MG63 (cell line): ENCODE measurements around the gene C10orf143. TPM values are rescaled to one million over a fixed set of nuclear protein-coding genes. Genes with fewer than 3 reads are reported as not detected.
A peak's percentile ranks its signal among the peaks of the same experiment; 100 is the strongest.

Experiments
- DNase-seq: peaks from one replicate; pipeline ENCODE4 v3.0.0-alpha.2; 2020
- H3K27me3 ChIP-seq: fragments of 250-450 bp; sonication (Bioruptor Pico); 2 replicates; pipeline ENCODE4 v1.5.1; 2020; ENCODE audit warnings: mild to moderate bottlenecking, moderate library complexity
- H3K36me3 ChIP-seq: fragments of 250-450 bp; sonication (Bioruptor Pico); 2 replicates; pipeline ENCODE4 v1.5.1; 2020; ENCODE audit warnings: mild to moderate bottlenecking, moderate library complexity
- H3K4me3 ChIP-seq: fragments of 250-450 bp; sonication (Bioruptor Pico); 2 replicates; pipeline ENCODE4 v1.5.1; 2020; ENCODE audit warnings: mild to moderate bottlenecking, moderate library complexity
- H3K9me3 ChIP-seq: fragments of 250-450 bp; sonication (Bioruptor Pico); 2 replicates; pipeline ENCODE4 v1.5.1; 2020; ENCODE audit warnings: mild to moderate bottlenecking, moderate library complexity
- total RNA-seq: library from RNA; depleted of rRNA; stranded (reverse); fragments of >200 nt; shearing (Covaris generic); gene quantifications from 2 replicates; pipeline ENCODE4 v1.2.3, GENCODE V29; 2014; ENCODE audit warnings: low replicate concordance

The C10orf143 gene
- total RNA-seq, 1 experiment from 2014 or later = 3.6 TPM

DNA sequence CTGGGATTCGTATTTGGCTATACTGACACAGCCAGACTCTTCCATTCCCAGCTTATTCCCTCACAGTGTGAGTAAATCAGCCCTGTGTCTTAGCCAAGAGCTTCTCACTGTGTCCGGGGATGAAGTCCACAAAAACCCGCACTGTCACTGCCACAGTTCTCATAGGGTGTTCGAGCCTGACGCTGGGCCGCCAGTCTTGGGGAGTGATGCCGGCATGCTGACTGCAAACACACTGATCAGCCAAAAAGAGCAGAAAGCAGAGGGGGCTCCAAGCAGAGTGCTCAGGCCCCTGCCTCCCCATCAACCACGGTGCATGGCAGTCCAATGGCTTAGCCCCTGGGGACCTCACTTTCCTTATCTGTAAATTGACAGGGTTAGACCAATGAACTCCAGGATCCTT, 36.7 kb downstream of the C10orf143 start:
- Histone ChIP-seq H3K4me3 (no peak overlapping the region), H3K27me3 (no peaks in the 10 kb centered on the region), H3K36me3 (no peaks in the 10 kb centered on the region), H3K9me3 (peaks cover 2% of the 10 kb centered on the region; the same call in 1 of the 2 replicates)
- no peak for DNase-seq

DNA sequence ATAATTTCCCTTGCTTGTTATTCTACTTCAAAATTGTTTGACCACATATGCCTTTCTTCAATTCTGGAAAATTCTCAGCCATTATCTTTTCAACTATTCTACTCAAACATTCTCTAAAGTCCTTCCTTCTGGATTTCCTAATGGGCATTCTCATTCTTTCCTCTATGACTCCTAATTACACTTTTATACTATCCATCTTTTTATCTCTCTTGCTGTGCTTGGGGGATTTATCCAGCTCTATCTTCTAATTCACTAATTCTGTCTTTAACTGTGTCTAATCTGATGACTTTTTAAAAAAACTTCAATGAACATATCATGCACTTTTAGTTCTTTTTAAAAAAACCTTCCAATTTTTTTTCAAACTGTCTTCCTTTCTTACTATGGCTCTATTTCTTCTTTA, 38.4 kb downstream of the C10orf143 start:
- no peaks in the 10 kb centered on the region for H3K27me3 ChIP-seq
- H3K36me3 ChIP-seq = no peaks in the 10 kb centered on the region
- H3K9me3 ChIP-seq = peaks cover 2% of the 10 kb centered on the region; the same call in 1 of the 2 replicates
- DNase-seq = no peak
- H3K4me3 ChIP-seq = no peak overlapping the region

DNA sequence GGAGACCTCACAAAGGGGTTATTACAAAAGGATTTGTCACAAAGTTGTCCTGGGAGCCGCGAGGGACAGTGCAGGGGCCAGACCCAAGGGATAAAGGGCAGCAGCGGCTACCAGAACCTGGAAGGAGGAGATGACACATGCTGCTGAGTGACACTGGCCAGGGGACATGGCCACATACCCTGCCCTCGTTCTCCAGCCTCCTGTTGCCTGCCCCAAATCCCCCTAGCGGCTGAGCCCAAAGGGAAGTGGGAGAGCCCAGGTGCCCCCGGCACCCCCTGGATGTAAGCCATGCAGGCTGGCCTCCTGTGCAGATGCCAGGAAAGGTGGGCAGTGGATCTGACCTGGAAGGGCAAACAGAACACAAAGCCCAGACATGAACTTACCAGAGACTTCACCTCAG, 42.7 kb downstream of the C10orf143 start:
- no peak for DNase-seq
- Histone ChIP-seq H3K36me3 (no peaks in the 10 kb centered on the region), H3K9me3 (peaks cover 2% of the 10 kb centered on the region; the same call in 1 of the 2 replicates), H3K27me3 (no peaks in the 10 kb centered on the region), H3K4me3 (no peak overlapping the region)

DNA sequence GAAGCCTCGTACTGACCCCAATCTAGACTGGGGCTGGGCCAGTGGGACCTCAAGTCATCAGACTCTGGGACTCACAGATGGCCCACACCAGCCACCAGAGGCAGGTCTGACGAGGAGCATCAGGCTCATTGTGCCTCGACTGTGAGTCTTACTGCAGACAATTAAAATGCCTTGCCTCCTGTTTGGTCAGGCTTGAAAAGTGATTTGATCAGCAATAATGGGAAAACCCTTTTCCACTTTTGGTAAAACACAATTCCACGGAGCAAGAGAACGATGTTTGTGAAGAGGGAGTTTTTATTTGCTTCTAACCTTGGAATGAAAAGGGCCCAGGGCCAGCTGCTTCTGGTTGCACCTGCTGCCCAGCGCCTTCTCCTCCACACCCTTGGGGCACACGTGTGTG, 43.9 kb downstream of the C10orf143 start:
- no peak overlapping the region for H3K4me3 ChIP-seq
- H3K27me3 ChIP-seq = no peaks in the 10 kb centered on the region
- no peak for DNase-seq
- no peaks in the 10 kb centered on the region for H3K36me3 ChIP-seq
- no peaks in the 10 kb centered on the region for H3K9me3 ChIP-seq

DNA sequence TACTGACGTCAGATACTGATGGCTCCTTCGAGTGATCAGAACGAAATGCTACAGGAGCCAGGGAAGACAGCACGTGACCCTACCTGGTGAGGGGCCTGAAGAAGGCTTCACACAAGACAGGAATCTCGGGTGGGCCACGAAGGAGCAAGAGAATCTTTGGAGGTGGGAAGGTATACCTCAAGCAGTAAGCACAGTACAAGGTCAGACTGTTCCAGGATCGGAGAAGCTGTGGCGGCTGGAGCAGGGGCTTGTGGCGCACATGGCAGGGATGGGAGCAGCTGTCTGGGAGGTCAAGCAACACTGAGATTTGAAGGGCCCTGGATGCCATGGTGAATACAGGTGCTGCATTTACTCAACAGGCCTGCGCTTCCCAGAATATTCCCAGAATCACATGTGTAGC, 45.4 kb downstream of the C10orf143 start:
- H3K36me3 ChIP-seq = no peaks in the 10 kb centered on the region
- H3K9me3 ChIP-seq = no peaks in the 10 kb centered on the region
- no peak for DNase-seq
- H3K4me3 ChIP-seq = no peak overlapping the region
- H3K27me3 ChIP-seq = no peaks in the 10 kb centered on the region

DNA sequence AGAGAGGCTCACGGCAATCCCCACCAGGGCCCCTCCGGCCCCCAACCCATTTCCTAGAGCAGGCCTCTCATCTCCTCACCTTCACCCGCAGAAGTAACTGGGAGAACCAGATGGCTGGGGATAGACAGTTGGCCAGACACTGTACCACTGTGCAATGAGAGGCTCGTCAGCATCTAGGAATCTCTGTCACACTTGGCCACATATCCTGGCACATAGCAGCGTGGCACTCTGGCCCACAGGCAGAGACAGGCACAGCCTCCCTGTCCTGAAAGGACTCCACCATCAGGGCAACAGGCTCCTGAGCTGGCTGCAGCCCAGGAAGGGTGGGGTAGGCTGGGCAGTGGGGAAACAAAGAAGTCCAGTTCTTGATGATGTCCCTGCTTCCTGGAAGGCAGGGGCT, 45.8 kb downstream of the C10orf143 start:
- no peak overlapping the region for H3K4me3 ChIP-seq
- H3K36me3 ChIP-seq = no peaks in the 10 kb centered on the region
- no peak for DNase-seq
- H3K9me3 ChIP-seq = no peaks in the 10 kb centered on the region
- no peaks in the 10 kb centered on the region for H3K27me3 ChIP-seq

DNA sequence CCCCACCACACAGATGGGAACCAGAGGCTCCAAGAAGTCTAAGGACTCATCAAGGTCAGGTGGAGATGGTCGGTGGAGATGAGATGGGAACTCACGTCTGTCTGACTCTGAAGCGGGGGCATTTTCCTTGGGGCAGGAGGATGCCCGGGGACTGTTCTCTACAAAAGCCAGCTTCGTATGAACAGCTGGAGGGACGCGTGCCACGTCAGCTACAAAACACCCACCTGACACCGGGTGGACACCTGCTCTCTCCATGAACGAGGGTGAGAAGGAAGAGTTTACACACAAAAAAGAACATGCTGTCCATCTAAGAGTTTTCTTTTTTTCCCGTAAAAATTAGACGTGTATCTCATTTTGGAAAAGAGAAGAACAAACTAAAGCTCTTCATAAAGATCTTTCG, 47.7 kb downstream of the C10orf143 start:
- no peak for DNase-seq
- no peak overlapping the region for H3K4me3 ChIP-seq
- no peaks in the 10 kb centered on the region for H3K27me3 ChIP-seq
- no peaks in the 10 kb centered on the region for H3K9me3 ChIP-seq
- H3K36me3 ChIP-seq = no peaks in the 10 kb centered on the region

DNA sequence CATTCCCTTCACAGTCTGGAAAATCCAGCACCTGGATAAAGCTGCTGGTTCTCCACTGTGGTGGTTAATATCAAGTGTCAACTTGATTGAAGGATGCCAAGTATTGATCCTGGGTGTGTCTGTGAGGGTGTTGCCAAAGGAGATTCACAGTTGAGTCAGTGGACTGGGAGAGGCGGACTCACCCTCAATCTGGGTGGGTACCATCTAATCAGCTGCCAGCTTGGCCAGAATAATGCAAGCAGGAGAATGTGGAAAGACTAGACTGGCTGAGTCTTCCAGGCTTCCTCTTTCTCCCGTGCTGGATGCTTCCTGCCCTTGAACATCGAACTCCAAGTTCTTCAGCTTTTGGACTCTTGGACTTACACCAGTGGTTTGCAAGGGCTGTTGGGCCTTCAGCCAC, 48.4 kb downstream of the C10orf143 start:
- H3K27me3 ChIP-seq = no peaks in the 10 kb centered on the region
- H3K9me3 ChIP-seq = no peaks in the 10 kb centered on the region
- DNase-seq = peak; percentile 66
- H3K4me3 ChIP-seq = no peak overlapping the region
- no peaks in the 10 kb centered on the region for H3K36me3 ChIP-seq

DNA sequence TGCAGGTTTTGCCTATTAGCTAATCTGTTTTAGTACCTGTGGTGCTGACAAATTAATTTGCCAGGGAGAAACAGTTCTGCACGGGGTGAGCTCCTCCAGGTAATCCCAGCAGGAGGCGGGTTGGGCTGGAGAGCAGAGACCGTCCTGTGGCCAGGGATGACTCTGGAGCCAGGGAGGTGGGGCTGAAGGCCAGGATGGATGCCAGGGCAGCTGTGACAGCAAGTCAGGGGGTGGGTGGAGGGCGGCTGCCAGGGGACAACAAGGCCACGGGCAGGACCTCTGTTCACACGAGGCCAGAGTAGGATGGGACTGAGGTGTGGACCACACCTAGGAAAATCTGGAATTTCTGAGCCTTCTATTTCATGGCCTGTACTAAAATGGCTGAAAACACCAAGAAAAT, 48.9 kb downstream of the C10orf143 start:
- Histone ChIP-seq H3K4me3 (no peak overlapping the region), H3K36me3 (no peaks in the 10 kb centered on the region), H3K9me3 (no peaks in the 10 kb centered on the region), H3K27me3 (no peaks in the 10 kb centered on the region)
- DNase-seq = no peak

DNA sequence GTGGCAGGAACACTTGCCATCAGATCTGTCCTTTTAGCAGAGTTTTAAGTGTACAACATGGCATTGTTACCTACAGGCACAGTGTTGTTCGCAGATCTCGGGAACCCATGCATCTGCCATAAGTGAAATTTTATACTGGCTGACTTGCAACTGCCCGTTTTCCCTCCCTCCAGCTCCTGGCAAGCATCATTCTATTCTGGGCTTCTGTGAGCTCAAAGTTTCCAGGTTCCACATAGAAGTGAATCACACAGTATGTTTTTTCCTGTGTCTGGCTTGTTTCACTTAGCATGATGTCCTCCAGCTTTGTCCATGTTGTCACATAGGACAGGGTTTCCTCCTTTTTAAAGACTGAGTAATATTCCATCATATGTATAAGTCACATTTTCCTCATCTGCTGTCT, 56.6 kb downstream of the C10orf143 start:
- no peak for DNase-seq
- peaks cover 5% of the 10 kb centered on the region for H3K9me3 ChIP-seq
- no peaks in the 10 kb centered on the region for H3K27me3 ChIP-seq
- no peak overlapping the region for H3K4me3 ChIP-seq
- no peaks in the 10 kb centered on the region for H3K36me3 ChIP-seq

DNA sequence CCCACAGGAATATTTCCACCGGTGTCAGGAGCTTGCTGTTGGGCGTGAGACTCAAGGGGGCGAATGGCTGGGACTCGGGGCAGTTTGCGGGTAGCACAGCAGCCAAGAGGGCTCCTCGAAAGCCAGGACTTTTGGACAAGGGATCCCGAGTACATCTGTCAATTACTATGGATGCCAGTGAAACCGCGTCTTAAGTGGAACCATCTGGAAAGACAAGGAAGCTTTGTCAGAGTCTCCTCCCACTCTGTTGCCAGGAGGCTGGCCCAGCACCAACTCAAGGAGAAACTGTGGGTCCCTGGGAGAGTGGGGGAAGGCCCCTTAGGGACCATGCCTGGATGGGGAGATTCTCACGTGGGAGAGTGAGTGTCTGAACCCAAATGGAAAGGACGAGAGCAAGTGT, 57.1 kb downstream of the C10orf143 start:
- no peak overlapping the region for H3K4me3 ChIP-seq
- no peaks in the 10 kb centered on the region for H3K27me3 ChIP-seq
- no peaks in the 10 kb centered on the region for H3K36me3 ChIP-seq
- peaks cover 5% of the 10 kb centered on the region for H3K9me3 ChIP-seq
- no peak for DNase-seq

DNA sequence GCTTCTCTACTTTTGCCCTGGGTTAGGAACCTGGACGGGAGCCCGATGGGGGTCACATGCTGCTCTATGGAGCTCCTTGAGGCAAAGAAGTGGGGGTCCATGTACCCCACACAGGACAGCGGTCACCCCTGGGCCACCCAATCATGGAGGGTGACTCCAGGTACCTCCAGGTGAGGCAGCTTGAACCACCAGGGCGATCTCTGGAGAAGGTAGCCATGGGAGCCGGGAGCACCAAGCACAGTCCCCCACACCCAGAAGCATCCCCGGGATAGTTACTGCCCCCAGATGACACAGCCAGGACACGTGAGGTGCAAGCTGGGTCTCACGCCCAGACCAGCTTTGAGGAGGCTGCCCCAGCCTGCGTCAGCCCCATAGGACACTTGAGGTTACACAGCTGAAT, 58.4 kb downstream of the C10orf143 start:
- peaks cover 5% of the 10 kb centered on the region for H3K9me3 ChIP-seq
- H3K27me3 ChIP-seq = no peaks in the 10 kb centered on the region
- no peak for DNase-seq

DNA sequence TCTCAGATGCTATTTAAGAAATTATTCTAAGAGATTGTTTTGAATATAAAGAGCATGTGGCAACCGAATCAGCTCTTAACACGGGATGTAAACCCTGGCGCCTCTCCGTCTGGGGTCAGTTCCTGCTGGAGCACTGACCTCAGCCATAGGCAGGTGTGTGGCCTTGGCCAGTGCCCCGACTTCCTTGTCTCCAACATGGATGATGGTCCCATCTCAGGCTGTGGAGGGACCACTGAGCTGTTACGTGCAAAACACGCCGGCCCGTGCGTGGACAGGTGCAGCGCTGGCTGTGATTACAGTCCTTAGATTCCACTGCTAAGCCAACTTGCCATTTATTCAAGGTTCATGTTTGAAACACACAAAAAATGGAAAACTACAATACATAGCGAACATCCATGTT, 59.9 kb downstream of the C10orf143 start:
- Histone ChIP-seq H3K9me3 (peaks cover 5% of the 10 kb centered on the region), H3K36me3 (no peaks in the 10 kb centered on the region), H3K27me3 (no peaks in the 10 kb centered on the region), H3K4me3 (no peak overlapping the region)
- no peak for DNase-seq

More for the DNA sequence above, 58.4 kb downstream of the C10orf143 start:
- Histone ChIP-seq H3K4me3 (no peak overlapping the region), H3K36me3 (no peaks in the 10 kb centered on the region)

DNA sequence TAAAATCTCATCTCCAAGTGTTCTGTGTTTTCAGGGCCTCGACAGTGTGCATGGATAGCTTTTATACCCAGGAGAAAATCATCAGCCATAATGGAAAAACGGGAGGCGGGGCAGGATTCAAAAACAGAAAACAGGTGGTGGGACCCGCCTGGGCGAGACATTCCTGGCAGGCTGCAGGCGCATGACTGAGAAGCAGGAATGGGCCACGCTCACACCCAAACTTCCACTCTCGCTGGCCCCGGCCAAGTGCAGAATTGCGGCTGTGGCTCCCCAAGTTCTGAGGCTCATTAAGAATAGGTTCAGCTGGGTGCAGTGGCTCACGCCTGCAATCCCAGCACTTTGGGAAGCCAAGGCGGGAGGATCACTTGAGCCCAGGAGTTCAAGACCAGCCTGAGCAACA, 60.6 kb downstream of the C10orf143 start:
- Histone ChIP-seq H3K9me3 (peaks cover 5% of the 10 kb centered on the region), H3K36me3 (no peaks in the 10 kb centered on the region), H3K27me3 (no peaks in the 10 kb centered on the region), H3K4me3 (no peak overlapping the region)
- DNase-seq = no peak

DNA sequence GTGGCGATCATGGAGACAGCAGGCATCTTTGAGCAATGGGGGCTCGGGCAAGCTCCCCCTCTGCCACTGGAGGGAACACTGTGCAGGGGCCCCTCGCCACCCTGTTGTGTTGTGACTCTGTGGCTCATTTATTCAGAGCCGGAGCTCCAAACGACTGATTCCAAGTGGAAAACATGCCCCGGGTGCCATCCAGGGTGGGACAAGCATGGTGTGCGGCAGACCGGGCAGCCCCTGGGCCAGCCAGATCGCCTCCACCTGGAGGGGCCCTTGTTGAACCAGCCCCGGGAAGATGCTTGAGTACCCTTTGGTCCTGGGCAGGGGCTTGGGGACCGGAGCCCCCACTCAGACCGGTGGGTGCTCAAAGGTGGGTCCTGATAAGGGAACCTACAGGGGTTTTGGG, 61.4 kb downstream of the C10orf143 start:
- Histone ChIP-seq H3K9me3 (peaks cover 2% of the 10 kb centered on the region), H3K36me3 (no peaks in the 10 kb centered on the region), H3K27me3 (no peaks in the 10 kb centered on the region), H3K4me3 (no peak overlapping the region)
- DNase-seq = no peak

DNA sequence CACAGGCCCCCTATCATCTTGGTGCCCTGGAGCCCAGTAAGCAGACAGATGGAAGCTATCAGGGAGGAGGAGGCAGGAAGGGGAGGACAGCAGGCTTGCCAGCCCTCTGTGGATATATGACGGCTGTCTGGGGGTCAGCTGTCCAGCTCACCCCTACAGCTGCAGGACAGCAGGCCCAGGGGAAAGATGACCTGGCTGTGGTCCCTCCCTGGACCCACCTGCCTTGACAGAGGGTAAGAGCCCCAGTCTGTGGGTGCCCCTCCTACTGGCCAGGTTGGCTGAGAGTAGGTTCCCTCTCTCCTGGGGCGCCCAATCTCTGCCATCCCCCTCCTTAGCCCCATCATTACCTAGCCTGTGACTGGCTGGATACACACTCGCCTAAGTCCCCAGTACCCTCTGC, 62.5 kb downstream of the C10orf143 start:
- no peaks in the 10 kb centered on the region for H3K36me3 ChIP-seq
- no peaks in the 10 kb centered on the region for H3K9me3 ChIP-seq
- no peak overlapping the region for H3K4me3 ChIP-seq
- no peaks in the 10 kb centered on the region for H3K27me3 ChIP-seq
- no peak for DNase-seq

DNA sequence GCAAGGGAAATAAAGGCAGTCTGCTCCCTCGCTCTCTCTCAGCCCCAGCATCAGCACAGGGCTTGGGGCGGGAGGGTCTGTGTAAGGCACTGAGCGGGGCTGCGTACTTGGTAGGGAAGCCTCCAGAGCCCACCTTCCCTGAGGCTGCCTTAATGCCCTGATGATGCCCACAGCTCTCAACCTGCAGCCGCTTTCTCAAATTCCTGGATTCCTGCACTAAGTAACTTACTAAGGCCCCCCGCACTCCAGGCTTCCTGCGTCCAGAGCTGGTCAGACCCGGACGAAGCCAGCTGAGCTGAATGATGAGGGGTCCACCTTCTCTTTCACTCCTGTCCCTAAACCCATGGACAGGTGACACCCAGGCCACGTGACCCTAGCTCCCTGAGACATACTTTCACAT, 63.3 kb downstream of the C10orf143 start:
- H3K36me3 ChIP-seq = no peaks in the 10 kb centered on the region
- no peak for DNase-seq
- no peaks in the 10 kb centered on the region for H3K9me3 ChIP-seq
- no peaks in the 10 kb centered on the region for H3K27me3 ChIP-seq
- no peak overlapping the region for H3K4me3 ChIP-seq

DNA sequence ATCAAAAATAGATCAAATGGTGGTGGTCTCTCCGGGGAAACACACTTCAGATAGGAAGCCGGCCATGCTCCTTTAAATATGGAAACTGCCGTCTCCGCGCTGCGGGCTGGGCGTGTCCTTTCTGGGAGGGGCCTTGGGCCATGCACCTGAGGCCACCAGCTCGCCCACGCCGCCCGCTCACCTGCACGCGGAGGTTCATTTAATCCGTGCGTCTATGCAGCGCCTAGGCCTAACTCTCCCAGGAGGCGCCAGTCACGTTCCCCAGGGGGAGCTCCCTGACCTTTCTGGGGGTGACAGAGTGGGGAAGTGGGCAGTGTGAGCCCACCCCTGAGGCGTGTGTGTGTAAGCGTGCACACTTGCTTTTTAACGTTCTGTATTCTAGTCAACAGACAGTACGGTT, 64.0 kb downstream of the C10orf143 start:
- H3K9me3 ChIP-seq = no peaks in the 10 kb centered on the region
- no peaks in the 10 kb centered on the region for H3K27me3 ChIP-seq
- DNase-seq = no peak
- H3K4me3 ChIP-seq = no peak overlapping the region
- no peaks in the 10 kb centered on the region for H3K36me3 ChIP-seq

DNA sequence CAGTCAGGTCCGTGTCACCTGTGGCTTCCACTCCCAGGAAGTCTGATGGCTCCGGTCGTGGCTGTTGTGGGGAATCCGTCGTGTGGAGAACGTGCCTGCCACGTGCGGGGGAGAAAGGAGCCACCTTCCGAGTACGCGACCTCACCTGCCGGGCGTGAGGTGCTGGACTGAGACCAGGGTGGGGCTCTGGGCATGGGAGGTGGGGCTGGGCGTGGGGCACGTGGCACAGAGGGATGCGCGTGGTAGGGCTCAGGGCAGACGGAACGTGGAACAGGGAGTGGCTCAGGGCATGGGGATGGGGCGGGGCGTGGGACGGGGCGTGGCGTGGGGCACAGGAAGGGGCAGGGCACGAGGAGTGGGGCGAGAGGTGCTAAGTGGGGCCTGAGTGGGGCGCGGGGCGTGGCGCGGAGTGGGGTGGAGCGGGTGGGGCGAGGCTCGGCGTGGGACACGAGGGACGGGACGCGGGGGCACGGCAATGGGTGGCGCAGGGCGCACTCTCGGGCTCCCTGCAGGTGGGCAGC, 64.8 kb downstream of the C10orf143 start:
- Histone ChIP-seq H3K36me3 (no peaks in the 10 kb centered on the region), H3K4me3 (no peak overlapping the region), H3K9me3 (no peaks in the 10 kb centered on the region), H3K27me3 (no peaks in the 10 kb centered on the region)
- DNase-seq = no peak
